ENCODE results near the gene TXNDC9.
A peak's percentile ranks its signal among the peaks of the same experiment; 100 is the strongest.
"Not testable (repeated sequence)": the region's sequence is repeated elsewhere in the genome, so short reads cannot be mapped to it uniquely, and the experiment has no call there.

Gene TXNDC9

GRCh38 chr2:99335911-99336803 is at the start of gene TXNDC9:
Gene TXNDC9, minus strand, starts transcription at chr2:99336333. Its CDS starts 3,123 bp downstream, at chr2:99333210.
- DNase-seq = peak; percentile 96 to 98

GRCh38 chr2:99382143-99382542 is 46.0 kb upstream of the TXNDC9 start:
- DNase-seq = no peak

- no peak for DNase-seq
Observed at GRCh38 chr2:99380376-99381010, 44.4 kb upstream of the TXNDC9 start.

- DNase-seq = no peak
Observed at GRCh38 chr2:99377879-99378278, 41.7 kb upstream of the TXNDC9 start.

GRCh38 chr2:99376254-99376864 is 40.2 kb upstream of the TXNDC9 start:
- DNase-seq = no peak

- DNase-seq = no peak
Observed at GRCh38 chr2:99374747-99375146, 38.6 kb upstream of the TXNDC9 start.

GRCh38 chr2:99373144-99373543 is 37.0 kb upstream of the TXNDC9 start:
- DNase-seq = no peak

- DNase-seq = not testable (repeated sequence)
Observed at GRCh38 chr2:99368854-99369253, 32.7 kb upstream of the TXNDC9 start.

GRCh38 chr2:99365661-99366060 is 29.5 kb upstream of the TXNDC9 start:
- DNase-seq = no peak

- no peak for DNase-seq
Observed at GRCh38 chr2:99356853-99357252, 20.7 kb upstream of the TXNDC9 start.

- DNase-seq = not testable (repeated sequence)
Observed at GRCh38 chr2:99354825-99355224, 18.7 kb upstream of the TXNDC9 start.

- DNase-seq = no peak
Observed at GRCh38 chr2:99354070-99354469, 17.9 kb upstream of the TXNDC9 start.

GRCh38 chr2:99350194-99350593 is 14.1 kb upstream of the TXNDC9 start:
- DNase-seq = no peak

- DNase-seq = no peak
Observed at GRCh38 chr2:99348173-99348572, 12.0 kb upstream of the TXNDC9 start.

GRCh38 chr2:99346218-99346617 is 10.1 kb upstream of the TXNDC9 start:
- DNase-seq = no peak

- not testable (repeated sequence) for DNase-seq
Observed at GRCh38 chr2:99345446-99345845, 9.3 kb upstream of the TXNDC9 start.

- DNase-seq = no peak
Observed at GRCh38 chr2:99342536-99342935, 6.4 kb upstream of the TXNDC9 start.

- DNase-seq = no peak
Observed at GRCh38 chr2:99340669-99341236, 4.6 kb upstream of the TXNDC9 start.

- DNase-seq = no peak
Observed at GRCh38 chr2:99338029-99338585, 2.0 kb upstream of the TXNDC9 start.

- peak; percentile 93 to 94 for DNase-seq
Observed at GRCh38 chr2:99337113-99338028, 1.2 kb upstream of the TXNDC9 start, which contains the start of gene EIF5B. Gene EIF5B, plus strand, starts transcription at chr2:99337389. Its CDS starts 166 bp downstream, at chr2:99337555.

- DNase-seq = peak in 1 of 2 donors; percentile 39
Observed at GRCh38 chr2:99336804-99337112, 625 bp upstream of the TXNDC9 start.

GRCh38 chr2:99325384-99325783 is 10.7 kb downstream of the TXNDC9 start:
- no peak for DNase-seq

Data from stimulated activated CD4-positive, alpha-beta T cell treated with anti-CD3 and anti-CD28 coated beads, Interleukin-2, amount 100 ng/mL, for 24 hours (primary cell).